ENCODE measurements around the gene LCOR. TPM values are rescaled to one million over a fixed set of nuclear protein-coding genes. Genes with fewer than 3 reads are reported as not detected.

LCOR gene
- total RNA-seq, 2 experiments from 2014 or later, result 18.1 to 22.9 TPM

- H3K9me3 Mint-ChIP-seq, result no peaks in the 10 kb centered on the region
- peaks cover 45% of the 10 kb centered on the region for H3K4me1 Mint-ChIP-seq (ENCODE audit: low read depth)
- peaks cover 13% of the 10 kb centered on the region for H3K36me3 Mint-ChIP-seq (ENCODE audit: low read depth)
- CTCF ChIA-PET, result no interaction called here
- no peak for DNase-seq
- no peak overlapping the region for H3K4me3 Mint-ChIP-seq
- intact Hi-C loops (cut with micrococcal nuclease), result no loop called here
- peak overlapping the region; percentile 50 for H3K27ac Mint-ChIP-seq
- no peaks in the 10 kb centered on the region for H3K27me3 Mint-ChIP-seq (ENCODE audit: low read depth)
Measured at GRCh38 chr10:96863922-96864543, 31.9 kb downstream of the LCOR start.

- peak overlapping the region; percentile 84 for H3K27ac Mint-ChIP-seq
- no peaks in the 10 kb centered on the region for H3K27me3 Mint-ChIP-seq (ENCODE audit: low read depth)
- CTCF ChIA-PET, result no interaction called here
- DNase-seq, result no peak
- no peaks in the 10 kb centered on the region for H3K9me3 Mint-ChIP-seq
- peaks cover 53% of the 10 kb centered on the region for H3K4me1 Mint-ChIP-seq (ENCODE audit: low read depth)
- peaks cover 3% of the 10 kb centered on the region for H3K36me3 Mint-ChIP-seq (ENCODE audit: low read depth)
- H3K4me3 Mint-ChIP-seq, result no peak overlapping the region
- intact Hi-C loops (cut with micrococcal nuclease), result loop anchor here (2.0 kb wide), 1 partner anchor 42 kb away; no protein-coding TSS in a partner anchor
Measured at GRCh38 chr10:96873086-96873485, 41.0 kb downstream of the LCOR start.

- CTCF ChIA-PET, result no interaction called here
- H3K9me3 Mint-ChIP-seq, result no peaks in the 10 kb centered on the region
- H3K36me3 Mint-ChIP-seq (ENCODE audit: low read depth), result peaks cover 6% of the 10 kb centered on the region
- H3K4me1 Mint-ChIP-seq (ENCODE audit: low read depth), result peaks cover 57% of the 10 kb centered on the region
- no peak overlapping the region for H3K4me3 Mint-ChIP-seq
- no peak for DNase-seq
- intact Hi-C loops (cut with micrococcal nuclease), result loop anchor here (2.0 kb wide), 1 partner anchor 43 kb away; no protein-coding TSS in a partner anchor
- peak overlapping the region; percentile 84 for H3K27ac Mint-ChIP-seq
- H3K27me3 Mint-ChIP-seq (ENCODE audit: low read depth), result no peaks in the 10 kb centered on the region
Measured at GRCh38 chr10:96873756-96874467, 41.8 kb downstream of the LCOR start.

GRCh38 chr10:96878057-96878456 is 46.0 kb downstream of the LCOR start:
- intact Hi-C loops (cut with micrococcal nuclease), result no loop called here
- H3K27ac Mint-ChIP-seq, result no peak overlapping the region
- peaks cover 6% of the 10 kb centered on the region for H3K36me3 Mint-ChIP-seq (ENCODE audit: low read depth)
- no peaks in the 10 kb centered on the region for H3K9me3 Mint-ChIP-seq
- CTCF ChIA-PET, result no interaction called here
- peaks cover 51% of the 10 kb centered on the region for H3K4me1 Mint-ChIP-seq (ENCODE audit: low read depth)
- no peak for DNase-seq
- no peak overlapping the region for H3K4me3 Mint-ChIP-seq
- H3K27me3 Mint-ChIP-seq (ENCODE audit: low read depth), result no peaks in the 10 kb centered on the region

GRCh38 chr10:96880575-96880974 is 48.5 kb downstream of the LCOR start:
- H3K4me3 Mint-ChIP-seq, result no peak overlapping the region
- intact Hi-C loops (cut with micrococcal nuclease), result no loop called here
- no peak for DNase-seq
- no peaks in the 10 kb centered on the region for H3K9me3 Mint-ChIP-seq
- CTCF ChIA-PET, result no interaction called here
- H3K27me3 Mint-ChIP-seq (ENCODE audit: low read depth), result no peaks in the 10 kb centered on the region
- H3K4me1 Mint-ChIP-seq (ENCODE audit: low read depth), result peaks cover 37% of the 10 kb centered on the region
- H3K36me3 Mint-ChIP-seq (ENCODE audit: low read depth), result peaks cover 5% of the 10 kb centered on the region
- no peak overlapping the region for H3K27ac Mint-ChIP-seq

GRCh38 chr10:96889415-96890171 is 57.5 kb downstream of the LCOR start:
- Mint-ChIP-seq H3K36me3 (ENCODE audit: low read depth) (peaks cover 49% of the 10 kb centered on the region), H3K27me3 (ENCODE audit: low read depth) (no peaks in the 10 kb centered on the region), H3K4me1 (ENCODE audit: low read depth) (peaks cover 31% of the 10 kb centered on the region), H3K27ac (no peak overlapping the region), H3K9me3 (peaks cover 26% of the 10 kb centered on the region), H3K4me3 (no peak overlapping the region)
- no peak for DNase-seq
- CTCF ChIA-PET, result no interaction called here
- intact Hi-C loops (cut with micrococcal nuclease), result loop anchor here (5.0 to 10.0 kb wide), 3 partner anchors 57 to 305 kb away; partner anchors contain the start of genes LCOR and TM9SF3

- H3K27ac Mint-ChIP-seq, result no peak overlapping the region
- no peaks in the 10 kb centered on the region for H3K27me3 Mint-ChIP-seq (ENCODE audit: low read depth)
- intact Hi-C loops (cut with micrococcal nuclease), result loop anchor here (5.0 to 10.0 kb wide), 3 partner anchors 58 to 305 kb away; partner anchors contain the start of genes LCOR and TM9SF3
- no peak for DNase-seq
- H3K36me3 Mint-ChIP-seq (ENCODE audit: low read depth), result peaks cover 49% of the 10 kb centered on the region
- peaks cover 34% of the 10 kb centered on the region for H3K4me1 Mint-ChIP-seq (ENCODE audit: low read depth)
- no peak overlapping the region for H3K4me3 Mint-ChIP-seq
- H3K9me3 Mint-ChIP-seq, result peaks cover 26% of the 10 kb centered on the region
- CTCF ChIA-PET, result no interaction called here
Measured at GRCh38 chr10:96890172-96890513, 58.0 kb downstream of the LCOR start.

- Mint-ChIP-seq H3K36me3 (ENCODE audit: low read depth) (peaks cover 49% of the 10 kb centered on the region), H3K27ac (no peak overlapping the region), H3K4me3 (no peak overlapping the region), H3K27me3 (ENCODE audit: low read depth) (no peaks in the 10 kb centered on the region), H3K9me3 (peaks cover 26% of the 10 kb centered on the region), H3K4me1 (ENCODE audit: low read depth) (peaks cover 37% of the 10 kb centered on the region)
- no peak for DNase-seq
- CTCF ChIA-PET, result no interaction called here
- intact Hi-C loops (cut with micrococcal nuclease), result loop anchor here (5.0 to 10.0 kb wide), 3 partner anchors 58 to 306 kb away; partner anchors contain the start of genes LCOR and TM9SF3
Measured at GRCh38 chr10:96890580-96890979, 58.5 kb downstream of the LCOR start.

- DNase-seq, result no peak
- Mint-ChIP-seq H3K27me3 (ENCODE audit: low read depth) (no peaks in the 10 kb centered on the region), H3K27ac (peak overlapping the region; percentile 25), H3K4me1 (ENCODE audit: low read depth) (peaks cover 47% of the 10 kb centered on the region), H3K36me3 (ENCODE audit: low read depth) (peaks cover 41% of the 10 kb centered on the region), H3K4me3 (no peak overlapping the region), H3K9me3 (peaks cover 26% of the 10 kb centered on the region)
- intact Hi-C loops (cut with micrococcal nuclease), result loop anchor here (5.0 to 10.0 kb wide), 3 partner anchors 60 to 307 kb away; partner anchors contain the start of genes LCOR and TM9SF3
- CTCF ChIA-PET, result no interaction called here
Measured at GRCh38 chr10:96891840-96892239, 59.7 kb downstream of the LCOR start.

GRCh38 chr10:96895662-96896424 is 63.7 kb downstream of the LCOR start:
- peaks cover 58% of the 10 kb centered on the region for H3K4me1 Mint-ChIP-seq (ENCODE audit: low read depth)
- H3K9me3 Mint-ChIP-seq, result peaks cover 11% of the 10 kb centered on the region
- no peak for DNase-seq
- no peak overlapping the region for H3K4me3 Mint-ChIP-seq
- CTCF ChIA-PET, result interaction anchor here (0.9 kb wide), 1 partner anchor 24 kb away, joined by 3 read pairs; no protein-coding TSS in a partner anchor
- no peak overlapping the region for H3K27ac Mint-ChIP-seq
- intact Hi-C loops (cut with micrococcal nuclease), result loop anchor here (10.0 kb wide), 2 partner anchors 131 to 311 kb away; partner anchors contain the start of gene TM9SF3
- H3K36me3 Mint-ChIP-seq (ENCODE audit: low read depth), result peaks cover 17% of the 10 kb centered on the region
- no peaks in the 10 kb centered on the region for H3K27me3 Mint-ChIP-seq (ENCODE audit: low read depth)

- intact Hi-C loops (cut with micrococcal nuclease), result loop anchor here (10.0 kb wide), 2 partner anchors 132 to 312 kb away; partner anchors contain the start of gene TM9SF3
- peaks cover 56% of the 10 kb centered on the region for H3K4me1 Mint-ChIP-seq (ENCODE audit: low read depth)
Measured at GRCh38 chr10:96896884-96897589, 64.9 kb downstream of the LCOR start.

More at GRCh38 chr10:96896884-96897589, 64.9 kb downstream of the LCOR start:
- Mint-ChIP-seq H3K27me3 (ENCODE audit: low read depth) (no peaks in the 10 kb centered on the region), H3K9me3 (peaks cover 7% of the 10 kb centered on the region), H3K4me3 (no peak overlapping the region), H3K36me3 (ENCODE audit: low read depth) (peaks cover 12% of the 10 kb centered on the region), H3K27ac (peak overlapping the region; percentile 4)
- DNase-seq, result no peak
- CTCF ChIA-PET, result interaction anchor here (0.7 to 2.5 kb wide), 3 partner anchors 14 to 182 kb away, joined by 3 to 7 read pairs (median 4); no protein-coding TSS in a partner anchor

All from activated naive CD4-positive, alpha-beta T cell treated with anti-CD3 and anti-CD28 coated beads for 36 hours (primary cell).